Epithelial cell of proximal tubule (primary cell): Measurements from ENCODE around the gene PLEKHA6. TPM values are rescaled to one million over a fixed set of nuclear protein-coding genes. Genes with fewer than 3 reads are reported as not detected.

Experiments
- DNase-seq: peaks from one replicate; pipeline ENCODE4 v3.0.0-alpha.2; 2011; ENCODE audit warnings: low read depth
- H3K4me3 ChIP-seq: 2 replicates; pipeline ENCODE4 v1.5.1; 2011; ENCODE audit warnings: low read depth, mild to moderate bottlenecking, low read length
- total RNA-seq: library from RNA; depleted of rRNA; stranded (reverse); fragments of >200 nt; gene quantifications from 2 replicates; pipeline ENCODE4 v1.2.3, GENCODE V29; 2015
- TF ChIP-seq, protein P1 (sequence below): conservative IDR thresholded peaks from 2 replicates; pipeline ENCODE4 v1.5.1; 2012; ENCODE audit warnings: low read depth, mild to moderate bottlenecking, low read length

PLEKHA6 gene
- total RNA-seq, 1 donor from 2014 or later: 19.9 TPM

GRCh38 chr1:204263254-204263910, 96.3 kb downstream of the PLEKHA6 start:
- H3K4me3 ChIP-seq: no peak overlapping the region
- no peak for DNase-seq
- TF ChIP-seq, protein P1, sequence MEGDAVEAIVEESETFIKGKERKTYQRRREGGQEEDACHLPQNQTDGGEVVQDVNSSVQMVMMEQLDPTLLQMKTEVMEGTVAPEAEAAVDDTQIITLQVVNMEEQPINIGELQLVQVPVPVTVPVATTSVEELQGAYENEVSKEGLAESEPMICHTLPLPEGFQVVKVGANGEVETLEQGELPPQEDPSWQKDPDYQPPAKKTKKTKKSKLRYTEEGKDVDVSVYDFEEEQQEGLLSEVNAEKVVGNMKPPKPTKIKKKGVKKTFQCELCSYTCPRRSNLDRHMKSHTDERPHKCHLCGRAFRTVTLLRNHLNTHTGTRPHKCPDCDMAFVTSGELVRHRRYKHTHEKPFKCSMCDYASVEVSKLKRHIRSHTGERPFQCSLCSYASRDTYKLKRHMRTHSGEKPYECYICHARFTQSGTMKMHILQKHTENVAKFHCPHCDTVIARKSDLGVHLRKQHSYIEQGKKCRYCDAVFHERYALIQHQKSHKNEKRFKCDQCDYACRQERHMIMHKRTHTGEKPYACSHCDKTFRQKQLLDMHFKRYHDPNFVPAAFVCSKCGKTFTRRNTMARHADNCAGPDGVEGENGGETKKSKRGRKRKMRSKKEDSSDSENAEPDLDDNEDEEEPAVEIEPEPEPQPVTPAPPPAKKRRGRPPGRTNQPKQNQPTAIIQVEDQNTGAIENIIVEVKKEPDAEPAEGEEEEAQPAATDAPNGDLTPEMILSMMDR: no peak

DNA sequence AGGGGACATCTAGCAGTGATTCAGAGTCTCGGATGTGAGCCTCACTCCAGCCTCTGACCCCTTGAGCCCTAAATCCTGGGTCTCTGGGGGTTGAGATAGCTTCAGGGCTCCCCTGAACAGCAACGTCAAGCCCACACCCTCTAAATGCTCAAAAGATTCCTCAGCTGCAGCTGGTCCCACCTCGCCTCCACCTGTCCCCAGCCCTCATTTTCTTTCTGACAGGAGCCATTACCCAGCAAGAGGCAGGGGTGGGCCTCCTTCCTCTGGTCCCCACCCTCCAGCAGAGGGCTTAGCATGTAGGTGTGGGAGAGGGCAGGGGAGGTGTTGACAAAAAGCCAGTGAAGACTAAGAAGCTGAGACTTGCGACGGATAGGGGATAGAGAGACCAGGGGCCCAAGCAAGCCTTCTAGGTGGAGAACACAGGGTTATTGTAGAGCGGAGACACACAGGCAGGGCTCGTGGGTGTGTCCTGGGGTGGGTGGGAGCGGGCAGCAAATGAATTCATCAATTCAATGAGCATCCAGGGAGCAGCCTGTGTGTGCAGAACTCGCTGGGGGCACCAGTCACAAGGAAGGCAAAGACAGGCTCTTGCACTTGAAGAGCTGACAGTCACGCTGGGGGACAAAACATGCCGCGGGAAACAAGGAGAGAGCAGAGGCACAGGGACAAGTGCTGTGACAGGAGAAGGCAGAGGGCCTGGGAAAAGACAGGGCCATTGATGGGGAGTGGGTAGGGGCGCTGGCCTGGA, 97.0 kb downstream of the PLEKHA6 start:
- DNase-seq: no peak
- TF ChIP-seq, protein P1: no peak
- H3K4me3 ChIP-seq: no peak overlapping the region

DNA sequence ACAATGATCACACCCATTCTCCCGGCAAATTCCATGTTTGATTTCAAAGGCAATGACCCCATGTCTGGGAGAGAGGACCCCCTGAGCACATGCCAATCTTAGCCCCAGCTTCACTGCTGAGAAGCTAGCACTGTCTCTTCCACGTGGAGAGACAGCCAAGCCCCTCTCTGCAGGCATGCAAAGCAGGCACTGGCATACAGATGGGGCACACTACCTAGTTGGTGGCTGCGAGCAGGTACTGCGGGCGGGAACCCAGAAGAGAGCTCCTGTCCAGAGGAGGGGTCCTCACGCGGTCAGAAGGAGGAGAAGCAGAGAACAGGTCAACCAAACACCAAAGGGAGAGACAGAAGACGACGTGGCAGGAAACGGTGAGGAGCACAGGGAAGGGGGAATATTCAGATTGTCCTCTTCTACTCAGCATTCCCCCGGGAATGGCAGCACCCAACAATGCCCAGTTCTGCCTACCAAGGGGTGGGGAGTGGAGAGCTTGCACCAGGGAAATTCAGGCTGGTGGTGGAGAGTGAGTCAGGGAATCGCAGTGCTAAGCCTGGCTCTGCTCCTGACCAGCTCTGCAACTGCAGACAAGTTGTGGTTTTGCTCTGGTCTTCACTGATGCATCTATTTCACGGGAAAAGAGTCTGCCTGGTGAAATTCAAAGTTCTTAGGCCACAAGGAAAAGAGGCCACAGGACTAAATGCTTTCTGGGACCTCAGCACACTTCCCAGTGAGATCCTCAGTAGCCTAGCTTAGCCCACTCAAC, 97.8 kb downstream of the PLEKHA6 start:
- TF ChIP-seq, protein P1: no peak
- no peak for DNase-seq
- H3K4me3 ChIP-seq: no peak overlapping the region

DNA sequence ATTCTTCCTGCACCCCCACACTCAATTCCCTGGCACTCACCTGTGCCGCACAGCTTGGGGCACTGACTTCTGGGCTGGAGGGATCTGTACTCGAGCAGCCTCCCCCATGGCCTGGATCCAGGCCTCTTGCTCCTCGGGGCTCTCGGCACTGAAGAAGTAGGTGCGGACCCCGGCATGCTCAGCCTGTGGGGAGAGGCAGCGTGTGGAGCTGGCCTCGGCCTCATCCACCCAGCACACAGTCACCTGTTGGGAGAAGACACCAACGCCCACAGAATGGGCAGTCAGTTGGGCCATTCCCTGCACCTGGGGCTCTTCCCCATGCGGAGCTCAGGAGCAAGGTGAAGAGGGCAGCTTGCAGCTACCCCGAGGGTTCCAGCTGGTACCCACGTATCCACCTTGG, 98.5 kb downstream of the PLEKHA6 start:
- H3K4me3 ChIP-seq: no peak overlapping the region
- TF ChIP-seq, protein P1: no peak
- no peak for DNase-seq

GRCh38 chr1:204260601-204261197, 99.0 kb downstream of the PLEKHA6 start:
- TF ChIP-seq, protein P1: no peak
- no peak for DNase-seq
- no peak overlapping the region for H3K4me3 ChIP-seq

- TF ChIP-seq, protein P1: no peak
- H3K4me3 ChIP-seq: no peak overlapping the region
- no peak for DNase-seq
Observed at GRCh38 chr1:204259782-204260181, 99.9 kb downstream of the PLEKHA6 start.
